Keratinocyte (primary cell): Measurements from ENCODE around the gene ALG14. TPM values are rescaled to one million over a fixed set of nuclear protein-coding genes. Genes with fewer than 3 reads are reported as not detected.
A peak's percentile ranks its signal among the peaks of the same experiment; 100 is the strongest.

ENCODE experiments used
- DNase-seq: peaks from one replicate; pipeline ENCODE4 v3.0.0-alpha.2; 2011; ENCODE audit warnings: low read depth, missing footprints, low spot score
- FAIRE-seq: peaks from 2 replicates; lab custom pipeline; 2011; peaks lifted over from hg19 to GRCh38; lab: Jason Lieb, UNC
- H2AFZ ChIP-seq: 2 replicates; pipeline ENCODE4 v1.6.0; 2012; ENCODE audit warnings: low read length, control low read depth, inconsistent platforms; ENCODE audit not compliant: control insufficient read depth
- H3K27ac ChIP-seq: 2 replicates; pipeline ENCODE4 v1.5.1; 2011; ENCODE audit warnings: low read length; ENCODE audit not compliant: control insufficient read depth, insufficient read depth
- H3K27me3 ChIP-seq: 3 replicates; pipeline ENCODE4 v1.6.0; 2011; ENCODE audit warnings: low read length; ENCODE audit not compliant: control insufficient read depth, insufficient read depth; ENCODE audit errors: extremely low read depth
- H3K36me3 ChIP-seq, 2 experiments: 2 replicates in 1 of 2; 3 replicates in 1 of 2; pipeline ENCODE4 v1.5.1; 2011; ENCODE audit warnings: low read length in 2 of 2, mild to moderate bottlenecking in 1 of 2; ENCODE audit not compliant: control insufficient read depth in 2 of 2, insufficient read depth in 2 of 2; ENCODE audit errors: extremely low read depth in 1 of 2
- H3K4me1 ChIP-seq: 3 replicates; pipeline ENCODE4 v1.5.1; 2011; ENCODE audit warnings: low read length; ENCODE audit not compliant: control insufficient read depth, insufficient read depth; ENCODE audit errors: extremely low read depth
- H3K4me2 ChIP-seq: 3 replicates; pipeline ENCODE4 v1.6.0; 2011; ENCODE audit warnings: low read depth, low read length; ENCODE audit not compliant: control insufficient read depth, insufficient read depth; ENCODE audit errors: extremely low read depth
- H3K4me3 ChIP-seq, 3 experiments: fragments of 200-600 bp in 1 of 3; sonication (generic) in 1 of 3; 2 replicates in 2 of 3; 3 replicates in 1 of 3; pipeline ENCODE4 v1.5.1; 2011 to 2016; ENCODE audit warnings: low read length in 3 of 3, mild to moderate bottlenecking in 3 of 3, control low read depth in 2 of 3, inconsistent platforms in 1 of 3, low read depth in 1 of 3, mixed read lengths in 1 of 3, mixed run types in 1 of 3, moderate library complexity in 1 of 3; ENCODE audit not compliant: control insufficient read depth in 2 of 3, insufficient read depth in 2 of 3; ENCODE audit errors: extremely low read depth in 1 of 3
- H3K79me2 ChIP-seq: 2 replicates; pipeline ENCODE4 v1.6.0; 2012; ENCODE audit warnings: low read length; ENCODE audit not compliant: control insufficient read depth, insufficient read depth
- H3K9ac ChIP-seq: 3 replicates; pipeline ENCODE4 v1.6.0; 2011; ENCODE audit warnings: low read length; ENCODE audit not compliant: control insufficient read depth, insufficient read depth; ENCODE audit errors: extremely low read depth
- H3K9me1 ChIP-seq: 3 replicates; pipeline ENCODE4 v1.6.0; 2011; ENCODE audit warnings: low read length; ENCODE audit not compliant: control insufficient read depth, insufficient read depth; ENCODE audit errors: extremely low read depth
- H3K9me3 ChIP-seq: 2 replicates; pipeline ENCODE4 v1.5.1; 2012; ENCODE audit warnings: low read depth, low read length; ENCODE audit not compliant: control insufficient read depth
- H4K20me1 ChIP-seq: 3 replicates; pipeline ENCODE4 v1.6.0; 2011; ENCODE audit warnings: low read length; ENCODE audit not compliant: control insufficient read depth, insufficient read depth; ENCODE audit errors: extremely low read depth
- EZH2 ChIP-seq: IDR thresholded peaks from one replicate; pipeline ENCODE4 v1.6.1; 2012; ENCODE audit warnings: inconsistent platforms, mild to moderate bottlenecking, low read length, moderate library complexity
- dilution Hi-C: fragments of 300-500 bp; cut with MboI; formaldehyde crosslinking; loops from one replicate; pipeline ENCODE4 v1.7.0; 2020; ENCODE audit warnings: low sequenced_read_pairs; ENCODE audit not compliant: extremely low pct_ligation_motif_present
- polyA plus RNA-seq, 5 experiments: library from polyadenylated mRNA; depleted of rRNA in 3 of 5; stranded (reverse) in 3 of 5; stranded (forward) in 1 of 5; unstranded in 1 of 5; fragments of >200 nt; gene quantifications; 1 replicate in 1 of 5; 2 replicates in 3 of 5; 3 replicates in 1 of 5; pipeline versions ENCODE4 v1.2.1 to v1.2.3, GENCODE V29; 2011 to 2012; ENCODE audit warnings: missing spikeins in 2 of 5, low read depth in 1 of 5, low replicate concordance in 1 of 5
- TF ChIP-seq, protein P1 (sequence below), 3 experiments: IDR thresholded peaks in 1 of 3; conservative IDR thresholded peaks in 1 of 3; optimal IDR thresholded peaks in 1 of 3; 2 replicates in 2 of 3; 3 replicates in 1 of 3; pipeline versions ENCODE3 to v1.5.1; 2011; ENCODE audit warnings: low read length in 3 of 3, mild to moderate bottlenecking in 3 of 3, moderate library complexity in 2 of 3, control low read depth in 1 of 3, inconsistent platforms in 1 of 3; ENCODE audit not compliant: insufficient read depth in 2 of 3; ENCODE audit errors: extremely low read depth in 1 of 3

ALG14 gene
- polyA plus RNA-seq, 1 donor (not counting 4 experiments of a cell fraction or from before 2014, with no cell fraction given) = 4.6 TPM

- DNase-seq (no peak), FAIRE-seq (no peak)
- no peaks in the 10 kb centered on the region for H3K79me2 ChIP-seq
- H3K36me3 ChIP-seq = no peaks in the 10 kb centered on the region
- no peaks in the 10 kb centered on the region for H3K9me3 ChIP-seq
- H3K27ac ChIP-seq = no peak overlapping the region
- no peak overlapping the region for H3K4me2 ChIP-seq
- H4K20me1 ChIP-seq = no peaks in the 10 kb centered on the region
- dilution Hi-C loops = no loop called here
- H3K27me3 ChIP-seq = no peaks in the 10 kb centered on the region
- no peak overlapping the region for H3K4me3 ChIP-seq
- TF ChIP-seq EZH2 = no peak
- TF ChIP-seq, protein P1, sequence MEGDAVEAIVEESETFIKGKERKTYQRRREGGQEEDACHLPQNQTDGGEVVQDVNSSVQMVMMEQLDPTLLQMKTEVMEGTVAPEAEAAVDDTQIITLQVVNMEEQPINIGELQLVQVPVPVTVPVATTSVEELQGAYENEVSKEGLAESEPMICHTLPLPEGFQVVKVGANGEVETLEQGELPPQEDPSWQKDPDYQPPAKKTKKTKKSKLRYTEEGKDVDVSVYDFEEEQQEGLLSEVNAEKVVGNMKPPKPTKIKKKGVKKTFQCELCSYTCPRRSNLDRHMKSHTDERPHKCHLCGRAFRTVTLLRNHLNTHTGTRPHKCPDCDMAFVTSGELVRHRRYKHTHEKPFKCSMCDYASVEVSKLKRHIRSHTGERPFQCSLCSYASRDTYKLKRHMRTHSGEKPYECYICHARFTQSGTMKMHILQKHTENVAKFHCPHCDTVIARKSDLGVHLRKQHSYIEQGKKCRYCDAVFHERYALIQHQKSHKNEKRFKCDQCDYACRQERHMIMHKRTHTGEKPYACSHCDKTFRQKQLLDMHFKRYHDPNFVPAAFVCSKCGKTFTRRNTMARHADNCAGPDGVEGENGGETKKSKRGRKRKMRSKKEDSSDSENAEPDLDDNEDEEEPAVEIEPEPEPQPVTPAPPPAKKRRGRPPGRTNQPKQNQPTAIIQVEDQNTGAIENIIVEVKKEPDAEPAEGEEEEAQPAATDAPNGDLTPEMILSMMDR (optimal IDR thresholded peaks at IDR 0.05 in 1 of 3, IDR thresholded peaks at IDR 0.05 in 1 of 3, conservative IDR thresholded peaks at IDR 0.05 in 1 of 3; ENCODE audit: extremely low read depth in 1 of 3, insufficient read depth in 2 of 3, low read length in 3 of 3) = no peak
- H3K9ac ChIP-seq = no peak overlapping the region
- no peaks in the 10 kb centered on the region for H3K4me1 ChIP-seq
- peak overlapping the region; percentile 58 for H2AFZ ChIP-seq
- no peaks in the 10 kb centered on the region for H3K9me1 ChIP-seq
These were observed 110.1 kb downstream of the ALG14 start for GRCh38 chr1:94962409-94963265.

GRCh38 chr1:94961988-94962387 is 110.8 kb downstream of the ALG14 start:
- no peak overlapping the region for H3K4me3 ChIP-seq
- H4K20me1 ChIP-seq = no peaks in the 10 kb centered on the region
- H2AFZ ChIP-seq = no peak overlapping the region
- no peaks in the 10 kb centered on the region for H3K36me3 ChIP-seq
- DNase-seq (no peak), FAIRE-seq (no peak)
- no peak overlapping the region for H3K9ac ChIP-seq
- no peak overlapping the region for H3K27ac ChIP-seq
- no peaks in the 10 kb centered on the region for H3K27me3 ChIP-seq
- dilution Hi-C loops = no loop called here
- no peaks in the 10 kb centered on the region for H3K9me1 ChIP-seq
- H3K9me3 ChIP-seq = no peaks in the 10 kb centered on the region
- no peaks in the 10 kb centered on the region for H3K4me1 ChIP-seq
- no peaks in the 10 kb centered on the region for H3K79me2 ChIP-seq
- TF ChIP-seq EZH2 = no peak
- TF ChIP-seq, protein P1 (optimal IDR thresholded peaks at IDR 0.05 in 1 of 3, IDR thresholded peaks at IDR 0.05 in 1 of 3, conservative IDR thresholded peaks at IDR 0.05 in 1 of 3; ENCODE audit: extremely low read depth in 1 of 3, insufficient read depth in 2 of 3, low read length in 3 of 3) = no peak
- H3K4me2 ChIP-seq = no peak overlapping the region
